Measurements from ENCODE around the gene AVPR2. TPM values are rescaled to one million over a fixed set of nuclear protein-coding genes. Genes with fewer than 3 reads are reported as not detected.

The AVPR2 gene
- total RNA-seq, 1 experiment from 2014 or later = not detected

DNA sequence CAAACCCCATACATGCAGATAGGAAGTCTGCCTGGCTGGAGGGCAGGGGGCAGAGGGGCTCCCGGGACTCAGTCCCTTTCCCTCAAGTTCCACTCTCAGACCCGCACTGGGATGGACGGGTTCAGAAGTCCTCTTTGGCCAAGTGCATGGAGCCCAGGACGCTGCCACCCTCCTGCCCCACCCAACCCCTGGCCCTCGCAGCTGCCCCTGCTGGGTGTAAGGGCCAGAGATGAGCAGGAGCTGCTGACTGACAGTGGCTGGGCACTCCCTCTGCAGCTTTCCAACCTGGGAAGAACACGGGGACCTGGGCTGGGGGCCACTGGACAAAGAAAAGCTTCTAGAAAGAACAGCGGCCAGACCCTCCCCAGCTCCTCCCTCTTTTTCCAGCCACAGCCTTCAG is 21.9 kb upstream of the AVPR2 start:
- no peaks in the 10 kb centered on the region for H3K79me2 ChIP-seq (ENCODE audit: low read length)
- no peaks in the 10 kb centered on the region for H3K9me3 ChIP-seq (ENCODE audit: low read length)
- H3K27me3 ChIP-seq (ENCODE audit: low read length) = peaks cover 6% of the 10 kb centered on the region; the same call in 1 of the 2 replicates
- DNase-seq = no peak
- no peaks in the 10 kb centered on the region for H3K36me3 ChIP-seq (ENCODE audit: low read depth, low read length)
- H3K4me3 ChIP-seq (ENCODE audit: low read length) = no peak overlapping the region
- CTCF ChIA-PET = no interaction called here
- POLR2A ChIA-PET (ENCODE audit: unreplicated experiment) = no interaction called here
- no peaks in the 10 kb centered on the region for H3F3A ChIP-seq (ENCODE audit: low read length, unreplicated experiment)
- ATAC-seq = no peak
- H3K9ac ChIP-seq (ENCODE audit: low read length) = no peak overlapping the region
- BruUV-seq (replicated peaks) = no TSS peak
- H3K4me2 ChIP-seq (ENCODE audit: low read length) = no peak overlapping the region
- no peaks in the 10 kb centered on the region for H3K9me2 ChIP-seq (replicated peaks; ENCODE audit: low read length)
- TF ChIP-seq, protein P1, sequence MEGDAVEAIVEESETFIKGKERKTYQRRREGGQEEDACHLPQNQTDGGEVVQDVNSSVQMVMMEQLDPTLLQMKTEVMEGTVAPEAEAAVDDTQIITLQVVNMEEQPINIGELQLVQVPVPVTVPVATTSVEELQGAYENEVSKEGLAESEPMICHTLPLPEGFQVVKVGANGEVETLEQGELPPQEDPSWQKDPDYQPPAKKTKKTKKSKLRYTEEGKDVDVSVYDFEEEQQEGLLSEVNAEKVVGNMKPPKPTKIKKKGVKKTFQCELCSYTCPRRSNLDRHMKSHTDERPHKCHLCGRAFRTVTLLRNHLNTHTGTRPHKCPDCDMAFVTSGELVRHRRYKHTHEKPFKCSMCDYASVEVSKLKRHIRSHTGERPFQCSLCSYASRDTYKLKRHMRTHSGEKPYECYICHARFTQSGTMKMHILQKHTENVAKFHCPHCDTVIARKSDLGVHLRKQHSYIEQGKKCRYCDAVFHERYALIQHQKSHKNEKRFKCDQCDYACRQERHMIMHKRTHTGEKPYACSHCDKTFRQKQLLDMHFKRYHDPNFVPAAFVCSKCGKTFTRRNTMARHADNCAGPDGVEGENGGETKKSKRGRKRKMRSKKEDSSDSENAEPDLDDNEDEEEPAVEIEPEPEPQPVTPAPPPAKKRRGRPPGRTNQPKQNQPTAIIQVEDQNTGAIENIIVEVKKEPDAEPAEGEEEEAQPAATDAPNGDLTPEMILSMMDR (conservative IDR thresholded peaks at IDR 0.05; ENCODE audit: low read depth, low read length) = no peak
- no peak for TF ChIP-seq EZH2 (IDR thresholded peaks at IDR 0.05; ENCODE audit: low read length, unreplicated experiment)
- TF ChIP-seq EZH2phosphoT487 (IDR thresholded peaks at IDR 0.05; ENCODE audit: borderline replicate concordance, low read length) = no peak
- no peak overlapping the region for H3K27ac ChIP-seq (ENCODE audit: low read length)
- no peaks in the 10 kb centered on the region for H4K20me1 ChIP-seq (ENCODE audit: low read length)
- peaks cover 9% of the 10 kb centered on the region; the same call in 1 of the 2 replicates for H3K4me1 ChIP-seq (ENCODE audit: insufficient read depth, low read length)
- intact Hi-C loops (cut with micrococcal nuclease) = no loop called here
- no peak overlapping the region for H2AFZ ChIP-seq (ENCODE audit: low read length)

DNA sequence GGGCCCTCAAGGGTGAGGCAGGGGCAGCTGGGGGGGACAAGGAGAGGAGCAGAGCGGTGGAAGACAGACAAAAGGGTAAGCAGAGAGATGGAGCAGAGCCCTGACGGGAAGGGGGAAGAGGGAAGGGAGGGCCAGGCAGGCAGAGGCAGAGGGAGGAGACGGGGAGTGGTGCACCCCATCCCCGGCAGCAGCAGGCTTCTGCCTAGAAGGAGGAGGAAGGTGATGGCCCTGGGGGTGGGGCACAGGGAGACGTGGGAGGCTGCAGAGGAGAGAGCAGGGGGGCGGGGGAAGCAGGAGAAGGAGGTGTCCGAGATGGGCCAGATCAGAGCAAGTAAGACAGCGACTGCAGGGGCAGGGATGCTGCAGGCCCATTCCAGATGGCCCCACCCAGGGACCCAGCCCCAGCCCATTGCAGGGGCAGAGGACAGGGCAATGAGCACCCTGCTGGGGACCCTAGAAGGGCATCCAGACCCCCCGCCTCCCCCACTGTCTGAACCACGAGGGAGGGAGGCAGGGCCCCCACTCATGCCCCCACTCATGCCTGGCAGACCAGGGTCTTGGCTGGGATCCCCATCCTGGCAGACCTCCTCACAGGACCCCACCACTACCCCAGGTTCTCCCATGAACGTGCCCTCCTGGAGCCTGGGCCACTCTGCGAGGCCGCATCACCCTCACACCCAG is 21.2 kb upstream of the AVPR2 start:
- no TSS peak for BruUV-seq (replicated peaks)
- no peaks in the 10 kb centered on the region for H4K20me1 ChIP-seq (ENCODE audit: low read length)
- no peaks in the 10 kb centered on the region for H3K79me2 ChIP-seq (ENCODE audit: low read length)
- ATAC-seq = no peak
- no peaks in the 10 kb centered on the region for H3K9me3 ChIP-seq (ENCODE audit: low read length)
- no peak overlapping the region for H3K4me2 ChIP-seq (ENCODE audit: low read length)
- no peaks in the 10 kb centered on the region for H3K36me3 ChIP-seq (ENCODE audit: low read depth, low read length)
- H2AFZ ChIP-seq (ENCODE audit: low read length) = no peak overlapping the region
- no peak overlapping the region for H3K4me3 ChIP-seq (ENCODE audit: low read length)
- intact Hi-C loops (cut with micrococcal nuclease) = no loop called here
- H3K27me3 ChIP-seq (ENCODE audit: low read length) = peaks cover 6% of the 10 kb centered on the region; the same call in 1 of the 2 replicates
- POLR2A ChIA-PET (ENCODE audit: unreplicated experiment) = no interaction called here
- no peak overlapping the region for H3K9ac ChIP-seq (ENCODE audit: low read length)
- no peaks in the 10 kb centered on the region for H3F3A ChIP-seq (ENCODE audit: low read length, unreplicated experiment)
- H3K9me2 ChIP-seq (replicated peaks; ENCODE audit: low read length) = no peaks in the 10 kb centered on the region
- CTCF ChIA-PET = no interaction called here
- no peak for TF ChIP-seq EZH2 (IDR thresholded peaks at IDR 0.05; ENCODE audit: low read length, unreplicated experiment)
- TF ChIP-seq, protein P1 (conservative IDR thresholded peaks at IDR 0.05; ENCODE audit: low read depth, low read length) = no peak
- DNase-seq = no peak
- H3K4me1 ChIP-seq (ENCODE audit: insufficient read depth, low read length) = peaks cover 9% of the 10 kb centered on the region; the same call in 1 of the 2 replicates
- H3K27ac ChIP-seq (ENCODE audit: low read length) = no peak overlapping the region

DNA sequence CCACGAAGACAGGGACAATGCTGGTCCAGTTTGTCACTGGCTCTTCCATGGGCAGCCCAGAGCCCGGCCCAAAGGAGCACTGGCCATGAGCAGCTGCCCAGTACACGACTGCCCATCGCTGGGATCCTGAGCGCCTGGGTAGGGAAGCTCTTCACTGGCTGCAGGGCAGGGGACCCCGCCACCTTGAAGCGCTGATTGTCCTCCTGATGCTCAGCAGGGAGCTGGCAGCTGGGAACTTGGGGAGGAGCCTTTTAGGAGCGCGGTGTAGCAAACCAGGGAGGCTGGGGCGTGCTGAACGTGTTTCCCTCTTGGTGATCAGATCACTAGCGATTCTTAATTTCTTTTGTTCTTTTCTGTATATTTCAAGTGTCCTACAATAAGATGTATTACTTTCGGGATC is 20.3 kb upstream of the AVPR2 start:
- H3K9me3 ChIP-seq (ENCODE audit: low read length) = no peaks in the 10 kb centered on the region
- H3K27ac ChIP-seq (ENCODE audit: low read length) = no peak overlapping the region
- H3K4me2 ChIP-seq (ENCODE audit: low read length) = no peak overlapping the region
- ATAC-seq (no peak), DNase-seq (no peak)
- H3K27me3 ChIP-seq (ENCODE audit: low read length) = peaks cover 6% of the 10 kb centered on the region; the same call in 1 of the 2 replicates
- no peaks in the 10 kb centered on the region for H3K36me3 ChIP-seq (ENCODE audit: low read depth, low read length)
- peaks cover 9% of the 10 kb centered on the region; the same call in 1 of the 2 replicates for H3K4me1 ChIP-seq (ENCODE audit: insufficient read depth, low read length)
- H3F3A ChIP-seq (ENCODE audit: low read length, unreplicated experiment) = no peaks in the 10 kb centered on the region
- TF ChIP-seq EZH2phosphoT487 (IDR thresholded peaks at IDR 0.05; ENCODE audit: borderline replicate concordance, low read length) = no peak
- TF ChIP-seq, protein P1 (conservative IDR thresholded peaks at IDR 0.05; ENCODE audit: low read depth, low read length) = no peak
- no peak for TF ChIP-seq EZH2 (IDR thresholded peaks at IDR 0.05; ENCODE audit: low read length, unreplicated experiment)
- H4K20me1 ChIP-seq (ENCODE audit: low read length) = no peaks in the 10 kb centered on the region
- intact Hi-C loops (cut with micrococcal nuclease) = no loop called here
- no peak overlapping the region for H3K4me3 ChIP-seq (ENCODE audit: low read length)
- CTCF ChIA-PET = interaction anchor here (0.7 kb wide), 1 partner anchor 24 kb away, joined by 3 read pairs; no protein-coding TSS in a partner anchor
- no peak overlapping the region for H3K9ac ChIP-seq (ENCODE audit: low read length)
- BruUV-seq (replicated peaks) = no TSS peak
- H3K9me2 ChIP-seq (replicated peaks; ENCODE audit: low read length) = no peaks in the 10 kb centered on the region
- H3K79me2 ChIP-seq (ENCODE audit: low read length) = no peaks in the 10 kb centered on the region
- POLR2A ChIA-PET (ENCODE audit: unreplicated experiment) = no interaction called here
- H2AFZ ChIP-seq (ENCODE audit: low read length) = no peak overlapping the region
